Chondrocyte (in vitro differentiated cells): Measurements from ENCODE around the gene CA12. TPM values are rescaled to one million over a fixed set of nuclear protein-coding genes. Genes with fewer than 3 reads are reported as not detected.

Experiments used
- DNase-seq: peaks from one replicate; pipeline ENCODE4 v3.0.0; 2021; ENCODE audit warnings: mixed read lengths, low spot score
- H3K27ac Mint-ChIP-seq: one replicate; pipeline ENCODE4 v1.8.0; 2021; ENCODE audit warnings: mild to moderate bottlenecking, moderate library complexity, mixed read lengths; ENCODE audit not compliant: unreplicated experiment
- H3K27me3 Mint-ChIP-seq: 2 replicates; pipeline ENCODE4 v1.8.0; 2021; ENCODE audit warnings: low read depth, mixed read lengths
- H3K36me3 Mint-ChIP-seq: 2 replicates; pipeline ENCODE4 v1.8.0; 2021; ENCODE audit warnings: low read depth, mixed read lengths
- H3K4me1 Mint-ChIP-seq: 2 replicates; pipeline ENCODE4 v1.8.0; 2021; ENCODE audit warnings: low read depth, mild to moderate bottlenecking, mixed read lengths
- H3K4me3 Mint-ChIP-seq: one replicate; pipeline ENCODE4 v1.8.0; 2021; ENCODE audit warnings: mild to moderate bottlenecking, moderate library complexity, mixed read lengths; ENCODE audit not compliant: unreplicated experiment
- H3K9me3 Mint-ChIP-seq: 2 replicates; pipeline ENCODE4 v1.8.0; 2021; ENCODE audit warnings: low read depth, mixed read lengths
- total RNA-seq: library from RNA; stranded (reverse); gene quantifications from 3 replicates; pipeline ENCODE4 v1.2.1, GENCODE V29; 2021
- TF ChIP-seq, protein P1 (sequence below): fragments of 200-600 bp; sonication (generic); IDR thresholded peaks from 2 replicates; pipeline ENCODE4 v1.5.0; 2021; ENCODE audit warnings: antibody characterized with exemption, mild to moderate bottlenecking, moderate library complexity

Gene CA12
- total RNA-seq, 1 donor from 2014 or later, result 6.9 TPM

- DNase-seq, result no peak
- Mint-ChIP-seq H3K36me3 (no peaks in the 10 kb centered on the region), H3K4me1 (no peaks in the 10 kb centered on the region), H3K4me3 (no peak overlapping the region), H3K27ac (no peak overlapping the region), H3K9me3 (peaks cover 2% of the 10 kb centered on the region), H3K27me3 (no peaks in the 10 kb centered on the region)
- TF ChIP-seq, protein P1, sequence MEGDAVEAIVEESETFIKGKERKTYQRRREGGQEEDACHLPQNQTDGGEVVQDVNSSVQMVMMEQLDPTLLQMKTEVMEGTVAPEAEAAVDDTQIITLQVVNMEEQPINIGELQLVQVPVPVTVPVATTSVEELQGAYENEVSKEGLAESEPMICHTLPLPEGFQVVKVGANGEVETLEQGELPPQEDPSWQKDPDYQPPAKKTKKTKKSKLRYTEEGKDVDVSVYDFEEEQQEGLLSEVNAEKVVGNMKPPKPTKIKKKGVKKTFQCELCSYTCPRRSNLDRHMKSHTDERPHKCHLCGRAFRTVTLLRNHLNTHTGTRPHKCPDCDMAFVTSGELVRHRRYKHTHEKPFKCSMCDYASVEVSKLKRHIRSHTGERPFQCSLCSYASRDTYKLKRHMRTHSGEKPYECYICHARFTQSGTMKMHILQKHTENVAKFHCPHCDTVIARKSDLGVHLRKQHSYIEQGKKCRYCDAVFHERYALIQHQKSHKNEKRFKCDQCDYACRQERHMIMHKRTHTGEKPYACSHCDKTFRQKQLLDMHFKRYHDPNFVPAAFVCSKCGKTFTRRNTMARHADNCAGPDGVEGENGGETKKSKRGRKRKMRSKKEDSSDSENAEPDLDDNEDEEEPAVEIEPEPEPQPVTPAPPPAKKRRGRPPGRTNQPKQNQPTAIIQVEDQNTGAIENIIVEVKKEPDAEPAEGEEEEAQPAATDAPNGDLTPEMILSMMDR, result no peak
Observed at GRCh38 chr15:63414474-63415120, 33.0 kb upstream of the CA12 start.

DNA sequence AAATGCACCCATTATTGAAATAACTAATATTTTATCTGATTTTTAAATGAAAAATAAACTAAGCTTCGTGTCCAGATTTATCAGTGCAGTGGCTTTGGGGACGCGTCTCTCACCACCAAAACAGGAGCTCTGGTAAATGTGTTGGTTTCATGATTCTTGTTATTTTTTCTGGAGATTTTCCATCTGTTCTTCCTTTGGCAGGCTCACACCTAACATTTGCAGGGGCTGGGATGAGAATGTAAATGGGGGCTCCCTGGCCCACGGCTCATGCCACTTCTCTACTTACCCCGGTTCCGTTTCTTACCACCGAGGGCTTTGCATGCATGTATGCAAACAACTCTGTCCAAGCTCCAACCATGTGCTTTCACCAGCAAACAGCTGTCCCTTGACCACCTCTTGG is 30.9 kb upstream of the CA12 start:
- Mint-ChIP-seq H3K4me1 (peaks cover 12% of the 10 kb centered on the region), H3K27me3 (no peaks in the 10 kb centered on the region), H3K9me3 (peaks cover 2% of the 10 kb centered on the region), H3K36me3 (no peaks in the 10 kb centered on the region), H3K4me3 (no peak overlapping the region), H3K27ac (no peak overlapping the region)
- TF ChIP-seq, protein P1, result no peak
- no peak for DNase-seq

GRCh38 chr15:63411866-63412265 is 30.2 kb upstream of the CA12 start:
- Mint-ChIP-seq H3K4me3 (no peak overlapping the region), H3K27me3 (no peaks in the 10 kb centered on the region), H3K9me3 (peaks cover 2% of the 10 kb centered on the region), H3K36me3 (no peaks in the 10 kb centered on the region), H3K4me1 (peaks cover 16% of the 10 kb centered on the region), H3K27ac (no peak overlapping the region)
- no peak for DNase-seq
- TF ChIP-seq, protein P1, result no peak

GRCh38 chr15:63409179-63409578 is 27.5 kb upstream of the CA12 start:
- Mint-ChIP-seq H3K4me1 (peaks cover 25% of the 10 kb centered on the region), H3K4me3 (no peak overlapping the region), H3K9me3 (no peaks in the 10 kb centered on the region), H3K36me3 (no peaks in the 10 kb centered on the region), H3K27ac (no peak overlapping the region), H3K27me3 (no peaks in the 10 kb centered on the region)
- no peak for DNase-seq
- TF ChIP-seq, protein P1, result no peak

DNA sequence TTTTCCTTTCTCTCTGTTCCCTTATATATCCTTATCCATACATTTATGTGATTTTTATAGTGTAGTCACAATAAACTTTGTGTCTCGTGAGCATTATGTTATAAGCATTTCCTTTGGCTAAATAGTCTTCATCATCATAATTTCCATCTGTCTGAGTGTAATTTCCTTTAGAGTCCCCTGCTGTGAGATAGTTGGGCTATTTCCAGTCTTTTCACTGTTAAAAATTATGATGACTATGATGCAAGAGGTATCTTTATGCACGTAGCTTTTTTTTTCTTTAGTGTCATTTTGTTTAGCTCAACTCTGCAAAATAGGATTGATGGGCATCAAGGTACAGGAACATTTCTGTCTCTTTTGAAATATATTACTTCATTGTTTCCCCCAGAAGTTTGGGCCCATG is 26.9 kb upstream of the CA12 start:
- H3K4me1 Mint-ChIP-seq, result peaks cover 25% of the 10 kb centered on the region
- no peaks in the 10 kb centered on the region for H3K27me3 Mint-ChIP-seq
- H3K36me3 Mint-ChIP-seq, result no peaks in the 10 kb centered on the region
- TF ChIP-seq, protein P1, result no peak
- H3K4me3 Mint-ChIP-seq, result no peak overlapping the region
- H3K27ac Mint-ChIP-seq, result peak overlapping the region; percentile 32
- no peaks in the 10 kb centered on the region for H3K9me3 Mint-ChIP-seq
- DNase-seq, result no peak
